Neuronal stem cell (in vitro differentiated cells): ENCODE results near the gene MYO1B.

ENCODE experiments used
- DNase-seq: peaks from one replicate; pipeline ENCODE4 v3.0.0-alpha.2; 2013; ENCODE audit warnings: low spot score
- H2AFZ ChIP-seq: one replicate; pipeline ENCODE4 v1.6.1; 2013; ENCODE audit warnings: mild to moderate bottlenecking, low read length, inconsistent platforms
- H2AK5ac ChIP-seq: 2 replicates; pipeline ENCODE4 v1.6.1; 2013; ENCODE audit warnings: low read depth, mild to moderate bottlenecking, inconsistent platforms, low read length, moderate library complexity, mixed read lengths
- H2BK120ac ChIP-seq: 2 replicates; pipeline ENCODE4 v1.6.1; 2013; ENCODE audit warnings: low read depth, mild to moderate bottlenecking, inconsistent platforms, low read length, moderate library complexity, mixed read lengths
- H2BK12ac ChIP-seq: one replicate; pipeline ENCODE4 v1.6.1; 2013; ENCODE audit warnings: low read length, inconsistent platforms
- H2BK15ac ChIP-seq: 2 replicates; pipeline ENCODE4 v1.6.1; 2013; ENCODE audit warnings: mild to moderate bottlenecking, low read length, inconsistent platforms, mixed read lengths
- H2BK5ac ChIP-seq: one replicate; pipeline ENCODE4 v1.6.1; 2013; ENCODE audit warnings: inconsistent platforms, mild to moderate bottlenecking, low read length, moderate library complexity
- H3K14ac ChIP-seq: one replicate; pipeline ENCODE4 v1.6.1; 2013; ENCODE audit warnings: low read length, inconsistent platforms
- H3K18ac ChIP-seq: 2 replicates; pipeline ENCODE4 v1.6.1; 2013; ENCODE audit warnings: low read length, inconsistent platforms
- H3K23ac ChIP-seq: 2 replicates; pipeline ENCODE4 v1.6.1; 2013; ENCODE audit warnings: low read depth, mild to moderate bottlenecking, mixed read lengths, low read length, inconsistent platforms; ENCODE audit not compliant: poor library complexity
- H3K27ac ChIP-seq: replicated peaks from 3 replicates; pipeline ENCODE4 v1.5.1; 2013; ENCODE audit warnings: low read length, inconsistent platforms
- H3K27me3 ChIP-seq, 3 experiments: 2 replicates each; pipeline ENCODE4 v1.6.1; 2013; ENCODE audit warnings: low read length in 3 of 3, mild to moderate bottlenecking in 2 of 3, inconsistent platforms in 1 of 3, low read depth in 1 of 3, mixed read lengths in 1 of 3, moderate library complexity in 1 of 3; ENCODE audit not compliant: control insufficient read depth in 3 of 3, insufficient read depth in 3 of 3
- H3K36me3 ChIP-seq, 2 donors: replicated peaks in 1 of 2; 2 replicates each; pipeline ENCODE4 v1.6.1; 2013; ENCODE audit warnings: low read length in 2 of 2; ENCODE audit not compliant: control insufficient read depth in 2 of 2, insufficient read depth in 2 of 2
- H3K4ac ChIP-seq: 2 replicates; pipeline ENCODE4 v1.6.1; 2013; ENCODE audit warnings: inconsistent platforms, mild to moderate bottlenecking, low read length, moderate library complexity
- H3K4me1 ChIP-seq, 2 donors: 1 replicate in 1 of 2; 2 replicates in 1 of 2; pipeline ENCODE4 v1.6.1; 2013; ENCODE audit warnings: low read length in 2 of 2, low read depth in 1 of 2; ENCODE audit not compliant: control insufficient read depth in 2 of 2, insufficient read depth in 1 of 2
- H3K4me2 ChIP-seq: one replicate; pipeline ENCODE4 v1.6.1; 2013; ENCODE audit warnings: mild to moderate bottlenecking, low read length, inconsistent platforms; ENCODE audit not compliant: insufficient read depth, poor library complexity, severe bottlenecking
- H3K4me3 ChIP-seq, 2 donors: 2 replicates each; pipeline ENCODE4 v1.5.1; 2013; ENCODE audit warnings: low read length in 2 of 2, mild to moderate bottlenecking in 2 of 2, inconsistent platforms in 1 of 2, moderate library complexity in 1 of 2
- H3K79me1 ChIP-seq: one replicate; pipeline ENCODE4 v1.6.1; 2013; ENCODE audit warnings: low read depth, mild to moderate bottlenecking, inconsistent platforms, low read length, moderate library complexity
- H3K9ac ChIP-seq: one replicate; pipeline ENCODE4 v1.6.1; 2013; ENCODE audit warnings: mild to moderate bottlenecking, low read depth, low read length, inconsistent platforms; ENCODE audit not compliant: poor library complexity
- H3K9me3 ChIP-seq, 2 donors: replicated peaks in 1 of 2; 2 replicates each; pipeline versions ENCODE3 to v1.6.1; 2013; ENCODE audit warnings: low read length in 2 of 2, mild to moderate bottlenecking in 2 of 2, inconsistent platforms in 1 of 2, low read depth in 1 of 2, mixed read lengths in 1 of 2, moderate library complexity in 1 of 2; ENCODE audit not compliant: control insufficient read depth in 2 of 2, insufficient read depth in 1 of 2
- H4K8ac ChIP-seq: one replicate; pipeline ENCODE4 v1.6.1; 2013; ENCODE audit warnings: low read depth, mild to moderate bottlenecking, inconsistent platforms, low read length, moderate library complexity
- H4K91ac ChIP-seq: one replicate; pipeline ENCODE4 v1.6.1; 2013; ENCODE audit warnings: low read length, low read depth, mild to moderate bottlenecking, inconsistent platforms; ENCODE audit not compliant: poor library complexity
- WGBS, 2 donors: extraction: QIAGEN DNeasy Blood & Tissue Kit; methylation state at CpG; one replicate each; pipeline ENCODE4 v1.1.7; 2013; ENCODE audit warnings: missing lambda C conversion rate in 2 of 2, mixed read lengths in 1 of 2; ENCODE audit not compliant: insufficient read length in 2 of 2, insufficient replicate concordance in 1 of 2; ENCODE audit errors: extremely low coverage in 2 of 2; 5-methylcytosine and 5-hydroxymethylcytosine counted together

Gene MYO1B

DNA sequence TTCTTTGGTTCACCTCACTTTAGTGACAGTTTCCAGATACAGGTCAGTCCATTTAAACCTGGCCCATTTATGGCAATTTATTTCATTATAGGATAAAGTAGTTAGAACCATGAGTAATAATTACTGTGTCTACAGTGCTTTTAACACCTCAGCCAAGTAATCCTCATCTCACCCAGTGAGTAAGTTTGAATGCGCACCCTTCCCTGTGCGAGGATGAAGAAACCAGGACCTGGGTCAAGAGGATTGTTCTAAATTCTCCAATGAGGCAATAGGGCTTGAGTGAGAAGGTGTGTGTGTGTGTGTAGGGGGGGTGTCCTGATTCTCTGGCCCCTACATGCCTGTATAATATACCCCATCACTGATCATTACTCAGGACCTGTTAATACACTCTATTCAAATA lies 854 bp upstream of the MYO1B start:
- Histone ChIP-seq H3K27me3 (peaks cover 0 to 2% (median 0%) of the 10 kb centered on the region in 3 experiments), H3K18ac (no peak overlapping the region), H2BK12ac (no peak overlapping the region), H3K9ac (no peak overlapping the region), H3K14ac (no peak overlapping the region), H4K8ac (no peak overlapping the region), H2BK5ac (no peak overlapping the region), H2BK15ac (no peak overlapping the region), H3K4ac (no peak overlapping the region), H2AFZ (no peak overlapping the region), H3K4me1 (peaks cover 11 to 13% of the 10 kb centered on the region in 2 donors), H3K36me3 (peaks cover 0 to 5% of the 10 kb centered on the region in 2 donors), H3K23ac (no peak overlapping the region), H3K4me2 (no peak overlapping the region), H3K27ac (no peak overlapping the region), H3K79me1 (no peaks in the 10 kb centered on the region), H3K4me3 (no peak overlapping the region), H2BK120ac (no peak overlapping the region), H4K91ac (no peak overlapping the region), H3K9me3 (peaks cover 0 to 4% of the 10 kb centered on the region in 2 donors), H2AK5ac (no peak overlapping the region)
- WGBS, 2 donors: no CpG with 5 or more reads among the region's 2 CpGs
- no peak for DNase-seq

GRCh38 chr2:191245869-191246531 lies 796 bp downstream of the MYO1B start:
- H3K4ac ChIP-seq: peak overlapping the region; percentile 79
- DNase-seq: peak; percentile 77

DNA sequence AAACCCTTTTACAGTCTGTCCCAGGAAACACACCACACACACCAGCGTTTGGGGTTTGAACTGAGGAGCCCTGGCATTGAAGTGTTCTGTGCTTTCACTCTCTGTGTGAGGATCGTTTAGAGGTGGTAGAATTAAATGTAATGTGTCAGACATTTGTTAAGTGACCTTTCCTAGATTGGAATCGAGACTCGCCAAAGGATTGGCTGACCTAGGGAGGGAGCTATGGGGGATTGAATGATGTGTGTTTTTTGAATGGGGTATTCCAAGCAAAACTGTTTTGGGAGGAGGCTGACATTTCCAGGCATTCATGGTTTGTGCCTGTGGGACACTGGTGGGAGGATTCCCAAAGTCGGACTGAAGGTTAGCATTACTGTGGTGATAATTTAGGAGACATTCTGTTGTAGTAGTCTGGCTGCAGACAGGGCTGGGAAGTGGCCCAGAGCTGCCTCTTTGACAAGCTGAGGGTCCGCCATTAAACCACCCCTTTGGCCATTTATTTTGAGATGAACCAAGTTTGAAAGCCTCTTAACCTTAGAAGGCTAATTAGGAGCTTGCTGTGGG lies 1.7 kb downstream of the MYO1B start:
- Histone ChIP-seq H2AFZ (peak overlapping the region; percentile 98), H2BK12ac (no peak overlapping the region), H3K27me3 (peaks cover 0 to 2% (median 0%) of the 10 kb centered on the region in 3 experiments), H4K8ac (no peak overlapping the region), H3K4ac (no peak overlapping the region), H3K4me2 (peak overlapping the region; percentile 30), H3K9ac (no peak overlapping the region), H3K4me3 (peak overlapping the region; percentile 19 to 98), H2BK120ac (no peak overlapping the region), H3K23ac (no peak overlapping the region), H2AK5ac (no peak overlapping the region), H3K18ac (no peak overlapping the region), H2BK5ac (no peak overlapping the region), H3K36me3 (peaks cover 0 to 13% of the 10 kb centered on the region in 2 donors), H4K91ac (no peak overlapping the region), H3K14ac (no peak overlapping the region), H3K79me1 (no peaks in the 10 kb centered on the region), H3K9me3 (peaks cover 0 to 4% of the 10 kb centered on the region in 2 donors), H3K27ac (no peak overlapping the region), H3K4me1 (peaks cover 25 to 28% of the 10 kb centered on the region in 2 donors), H2BK15ac (no peak overlapping the region)
- DNase-seq: no peak
- WGBS, 2 donors: no CpG with 5 or more reads among the region's 6 CpGs

More at GRCh38 chr2:191245869-191246531, 796 bp downstream of the MYO1B start:
- Histone ChIP-seq H2BK120ac (no peak overlapping the region), H3K9me3 (peaks cover 0 to 4% of the 10 kb centered on the region in 2 donors), H3K4me1 (peaks cover 23 to 25% of the 10 kb centered on the region in 2 donors), H3K27me3 (peaks cover 0 to 2% (median 0%) of the 10 kb centered on the region in 3 experiments), H3K4me2 (peak overlapping the region; percentile 65), H3K79me1 (no peaks in the 10 kb centered on the region), H4K91ac (peak overlapping the region; percentile 40), H3K9ac (peak overlapping the region; percentile 94), H3K27ac (peak overlapping the region; percentile 86), H3K14ac (peak overlapping the region; percentile 76), H3K36me3 (peaks cover 0 to 13% of the 10 kb centered on the region in 2 donors), H2BK15ac (peak overlapping the region; percentile 92), H2AK5ac (peak overlapping the region; percentile 46), H4K8ac (no peak overlapping the region), H2AFZ (peak overlapping the region; percentile 98), H3K23ac (peak overlapping the region; percentile 95), H3K18ac (peak overlapping the region; percentile 96), H2BK12ac (no peak overlapping the region), H2BK5ac (peak overlapping the region; percentile 80), H3K4me3 (peak overlapping the region; percentile 97 to 98)
- no CpG with 5 or more reads among the region's 34 CpGs for WGBS, 2 donors

DNA sequence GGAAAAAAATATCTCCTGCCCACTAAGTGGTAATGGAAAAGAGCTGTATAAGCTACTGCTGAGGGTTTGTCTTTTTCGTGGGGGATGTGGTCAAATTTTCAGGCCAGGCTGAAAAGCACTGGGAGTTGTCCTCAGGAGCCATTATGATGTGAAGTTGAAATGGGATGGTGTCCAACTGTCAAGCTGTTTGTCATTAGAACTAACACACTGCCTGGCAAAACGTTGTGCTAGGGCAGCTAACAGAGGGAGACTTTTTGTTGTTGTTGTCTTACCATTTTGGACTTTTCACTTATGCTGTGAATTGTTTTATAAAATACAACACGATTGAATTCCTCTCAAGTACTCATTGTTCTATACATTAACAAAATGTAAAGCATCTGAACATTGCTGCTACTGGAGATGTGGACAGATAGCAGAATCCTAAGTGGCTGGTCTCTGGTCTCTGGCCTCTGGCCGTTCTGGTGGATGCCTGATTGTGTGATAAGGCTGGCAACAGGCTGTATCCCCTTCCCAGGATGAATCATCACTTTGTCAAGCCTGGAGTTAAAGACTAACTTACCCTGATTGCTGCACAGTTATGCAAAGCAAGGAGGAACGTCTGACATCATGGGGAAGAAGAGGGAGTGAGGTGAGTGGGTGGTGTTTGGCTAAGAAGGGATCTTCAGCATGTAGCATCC lies 2.3 kb downstream of the MYO1B start:
- no peak overlapping the region for H3K27ac ChIP-seq
- no peak overlapping the region for H3K23ac ChIP-seq
- no peak overlapping the region for H4K91ac ChIP-seq
- H2BK5ac ChIP-seq: no peak overlapping the region
- peaks cover 0 to 13% of the 10 kb centered on the region in 2 donors for H3K36me3 ChIP-seq
- DNase-seq: no peak
- H2AK5ac ChIP-seq: no peak overlapping the region
- no peak overlapping the region for H2BK15ac ChIP-seq
- peaks cover 0 to 2% (median 0%) of the 10 kb centered on the region in 3 experiments for H3K27me3 ChIP-seq
- no peak overlapping the region for H2BK120ac ChIP-seq
- H3K9ac ChIP-seq: no peak overlapping the region
- no peak overlapping the region for H3K18ac ChIP-seq
- WGBS, 2 donors: no CpG with 5 or more reads among the region's 5 CpGs
- peak overlapping the region in 1 of 2 donors; percentile 98 for H3K4me3 ChIP-seq
- no peaks in the 10 kb centered on the region for H3K79me1 ChIP-seq
- no peak overlapping the region for H4K8ac ChIP-seq
- H3K4me2 ChIP-seq: no peak overlapping the region
- H3K4ac ChIP-seq: no peak overlapping the region
- H3K9me3 ChIP-seq: peaks cover 0 to 4% of the 10 kb centered on the region in 2 donors
- peaks cover 26 to 28% of the 10 kb centered on the region in 2 donors for H3K4me1 ChIP-seq
- H3K14ac ChIP-seq: no peak overlapping the region
- no peak overlapping the region for H2AFZ ChIP-seq
- H2BK12ac ChIP-seq: peak overlapping the region; percentile 76
